GM12872 (cell line): ENCODE data around the gene NEUROG1.

Experiments used
- CTCF ChIP-seq: IDR thresholded peaks from 3 replicates; pipeline ENCODE4 v1.5.1; 2011; ENCODE audit warnings: low read depth, mild to moderate bottlenecking, low read length, moderate library complexity; ENCODE audit not compliant: insufficient read depth

NEUROG1 gene

DNA sequence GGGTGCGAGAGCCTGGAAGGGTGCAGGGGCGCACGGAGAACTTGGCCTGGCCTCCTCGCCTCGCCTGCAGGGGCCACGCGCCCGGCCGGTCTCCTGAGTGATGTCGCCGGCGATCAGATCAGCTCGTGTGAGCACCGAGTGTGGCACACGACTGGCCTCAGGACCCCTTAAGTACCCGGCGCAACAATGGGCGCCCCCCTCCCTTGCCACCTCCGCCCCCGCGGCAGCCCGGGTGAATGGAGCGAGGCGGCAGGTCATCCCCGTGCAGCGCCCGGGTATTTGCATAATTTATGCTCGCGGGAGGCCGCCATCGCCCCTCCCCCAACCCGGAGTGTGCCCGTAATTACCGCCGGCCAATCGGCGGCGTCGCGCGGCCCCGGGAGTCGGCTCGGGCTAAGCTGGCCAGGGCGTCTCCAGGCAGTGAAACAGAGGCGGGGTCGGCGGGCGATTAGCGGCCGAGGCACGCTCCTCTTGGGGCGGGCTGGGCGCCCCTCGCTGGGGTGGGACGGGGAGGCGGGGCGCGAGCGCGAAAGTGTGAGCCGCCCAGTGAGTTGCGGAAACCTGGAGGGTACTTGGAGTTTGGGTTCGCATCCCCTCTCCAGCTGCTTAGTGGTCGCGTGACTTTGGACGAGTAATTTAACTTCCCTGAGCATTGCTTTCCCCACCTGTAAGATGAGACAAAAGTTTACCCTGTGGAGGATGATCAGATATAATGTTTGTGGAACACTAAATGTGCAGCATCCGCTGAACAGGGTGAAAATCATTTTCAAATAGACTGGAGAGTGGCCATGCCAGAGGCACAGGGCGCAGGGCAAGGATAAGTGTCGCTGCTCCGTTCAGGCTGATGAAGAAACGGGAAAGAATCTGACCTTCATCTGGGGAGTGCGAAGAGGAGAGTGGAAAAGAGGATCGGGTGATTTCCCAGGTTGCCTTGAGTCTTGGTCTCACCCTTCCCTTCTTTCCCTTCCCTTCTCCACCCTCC lies at the start of gene NEUROG1:
Gene NEUROG1, minus strand, starts transcription at position 145 of the 982 bp plus-strand sequence. CDS start 274 bp downstream, outside the sequence.
- no peak for TF ChIP-seq CTCF

GRCh38 chr5:135584918-135585317 lies 49.2 kb upstream of the NEUROG1 start:
- TF ChIP-seq CTCF: no peak

- no peak for TF ChIP-seq CTCF
Observed at GRCh38 chr5:135584276-135584675, 48.5 kb upstream of the NEUROG1 start.

- no peak for TF ChIP-seq CTCF
Observed at GRCh38 chr5:135582099-135582781, 46.5 kb upstream of the NEUROG1 start.

DNA sequence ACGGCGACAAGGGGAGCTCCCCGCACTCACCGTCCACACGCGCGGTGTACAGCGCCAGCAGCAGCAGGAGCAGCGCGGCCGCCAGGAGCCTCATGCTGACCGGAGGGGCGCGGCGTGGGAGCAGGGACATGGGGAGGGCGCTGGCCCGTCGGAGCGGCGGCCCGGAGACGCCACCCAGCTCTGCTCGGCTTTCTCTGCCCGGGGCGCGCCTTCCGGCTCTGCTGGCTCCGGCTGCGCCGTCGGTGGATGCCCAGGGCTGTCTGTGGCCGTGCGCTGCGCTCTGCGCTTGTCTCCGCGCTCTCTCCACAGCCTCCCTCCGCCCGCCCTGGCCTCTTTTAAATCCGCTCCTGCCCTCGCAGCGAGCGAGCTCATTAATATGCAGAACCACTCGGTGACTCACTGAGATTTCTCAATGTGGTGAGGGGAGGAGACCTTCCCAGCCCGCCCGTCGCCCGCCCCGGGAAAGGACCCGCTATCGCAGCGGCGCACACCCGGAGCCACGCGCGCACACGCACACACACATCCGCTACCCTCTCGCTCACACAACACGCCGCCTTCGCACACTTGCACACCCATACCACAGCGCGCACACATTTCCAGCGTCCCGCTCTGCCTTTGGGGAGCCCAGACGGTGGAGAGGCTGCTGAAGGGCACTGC lies 43.0 kb upstream of the NEUROG1 start, which contains the start of gene CXCL14:
Gene CXCL14, minus strand, starts transcription at position 307 of the 657 bp plus-strand sequence. Its CDS starts 213 bp downstream, at position 94.
- TF ChIP-seq CTCF: no peak

GRCh38 chr5:135578305-135578684 lies 42.5 kb upstream of the NEUROG1 start:
- TF ChIP-seq CTCF: no peak

DNA sequence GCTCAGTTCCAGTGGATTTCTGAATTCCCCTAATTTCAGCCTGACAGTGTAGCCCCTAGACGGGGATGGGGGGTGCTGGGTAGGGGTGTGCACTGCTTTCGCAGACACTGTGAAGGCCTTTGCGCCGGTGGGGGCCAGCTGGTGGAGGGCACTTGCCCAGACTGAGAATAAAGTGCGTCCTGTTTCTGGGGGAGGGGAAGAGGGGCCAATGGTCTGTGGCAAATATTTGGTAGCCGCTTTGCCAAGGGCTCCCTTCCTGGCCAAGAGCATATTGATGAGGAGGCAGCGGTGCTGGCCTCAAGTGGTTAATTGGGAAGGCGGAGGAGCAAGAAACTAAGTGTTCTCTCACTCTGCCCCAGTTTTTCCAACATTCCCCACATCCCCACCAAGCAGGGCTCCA lies 41.7 kb upstream of the NEUROG1 start:
- TF ChIP-seq CTCF: no peak
